CD14-positive monocyte (primary cell): ENCODE measurements around the gene MTX1. TPM values are rescaled to one million over a fixed set of nuclear protein-coding genes. Genes with fewer than 3 reads are reported as not detected.

Experiments used
- DNase-seq, 3 donors: peaks; one replicate each; pipeline ENCODE4 v3.0.0-alpha.2; 2011 to 2022
- H2AFZ ChIP-seq: 2 replicates; pipeline ENCODE4 v1.6.0; 2012; ENCODE audit warnings: mild to moderate bottlenecking, low read depth, low read length, inconsistent platforms; ENCODE audit not compliant: insufficient read depth, poor library complexity, severe bottlenecking
- H3K27ac ChIP-seq, 2 donors: 1 replicate in 1 of 2; 2 replicates in 1 of 2; pipeline ENCODE4 v1.5.1; 2012 to 2013; ENCODE audit warnings: low read length in 2 of 2, control low read depth in 1 of 2, inconsistent platforms in 1 of 2, low read depth in 1 of 2, mild to moderate bottlenecking in 1 of 2
- H3K27me3 ChIP-seq, 2 donors: one replicate each; pipeline versions ENCODE4 v1.6.0 to v1.6.1; 2011 to 2013; ENCODE audit warnings: low read length in 2 of 2; ENCODE audit not compliant: control insufficient read depth in 2 of 2, insufficient read depth in 2 of 2
- H3K36me3 ChIP-seq, 2 donors: replicated peaks in 1 of 2; 1 replicate in 1 of 2; 2 replicates in 1 of 2; pipeline versions ENCODE4 v1.5.1 to v1.6.1; 2012 to 2013; ENCODE audit warnings: low read length in 2 of 2, control low read depth in 1 of 2, inconsistent platforms in 1 of 2, mild to moderate bottlenecking in 1 of 2; ENCODE audit not compliant: insufficient read depth in 2 of 2, control insufficient read depth in 1 of 2
- H3K4me1 ChIP-seq, 2 donors: 1 replicate in 1 of 2; 2 replicates in 1 of 2; pipeline versions ENCODE4 v1.5.1 to v1.6.1; 2012 to 2013; ENCODE audit warnings: low read length in 2 of 2, control low read depth in 1 of 2, inconsistent platforms in 1 of 2, mild to moderate bottlenecking in 1 of 2, moderate library complexity in 1 of 2; ENCODE audit not compliant: insufficient read depth in 2 of 2, control insufficient read depth in 1 of 2
- H3K4me2 ChIP-seq: replicated peaks from 2 replicates; pipeline ENCODE3; 2012; ENCODE audit warnings: low read length, moderate library complexity, mild to moderate bottlenecking; ENCODE audit not compliant: poor library complexity, severe bottlenecking; ENCODE audit errors: extremely low read depth
- H3K4me3 ChIP-seq, 3 experiments: fragments of 200-600 bp in 1 of 3; sonication (generic) in 1 of 3; replicated peaks in 1 of 3; 1 replicate in 2 of 3; 2 replicates in 1 of 3; pipeline ENCODE4 v1.5.1; 2011 to 2013; ENCODE audit warnings: low read length in 3 of 3, mild to moderate bottlenecking in 3 of 3, control low read depth in 2 of 3, low read depth in 2 of 3, inconsistent platforms in 1 of 3, moderate library complexity in 1 of 3
- H3K79me2 ChIP-seq: 2 replicates; pipeline ENCODE4 v1.6.0; 2012; ENCODE audit warnings: mild to moderate bottlenecking, control low read depth, inconsistent platforms, low read length, moderate library complexity; ENCODE audit not compliant: insufficient read depth
- H3K9ac ChIP-seq: 2 replicates; pipeline ENCODE4 v1.6.0; 2017; ENCODE audit warnings: low read length, mild to moderate bottlenecking; ENCODE audit not compliant: insufficient read depth, poor library complexity, severe bottlenecking
- H3K9me3 ChIP-seq, 2 donors: replicated peaks in 1 of 2; 1 replicate in 1 of 2; 2 replicates in 1 of 2; pipeline versions ENCODE4 v1.5.1 to v1.6.1; 2012 to 2013; ENCODE audit warnings: low read length in 2 of 2, control low read depth in 1 of 2; ENCODE audit not compliant: control insufficient read depth in 1 of 2, insufficient read depth in 1 of 2
- H4K20me1 ChIP-seq: 2 replicates; pipeline ENCODE4 v1.6.0; 2012; ENCODE audit warnings: mild to moderate bottlenecking, low read length, control low read depth, moderate library complexity; ENCODE audit not compliant: insufficient read depth
- H3K27ac Mint-ChIP-seq, 7 donors: one replicate each; pipeline ENCODE4 v1.8.0; 2020; ENCODE audit warnings: mild to moderate bottlenecking in 7 of 7, mixed read lengths in 7 of 7, moderate library complexity in 6 of 7, inconsistent platforms in 2 of 7
- H3K27me3 Mint-ChIP-seq, 3 donors: one replicate each; pipeline ENCODE4 v1.8.0; 2021 to 2022; ENCODE audit warnings: low read depth in 3 of 3, mild to moderate bottlenecking in 3 of 3, mixed read lengths in 3 of 3, moderate library complexity in 3 of 3, inconsistent platforms in 1 of 3
- H3K36me3 Mint-ChIP-seq, 2 donors: one replicate each; pipeline ENCODE4 v1.8.0; 2020; ENCODE audit warnings: mixed read lengths in 2 of 2, inconsistent platforms in 1 of 2, mild to moderate bottlenecking in 1 of 2
- H3K4me1 Mint-ChIP-seq: one replicate; pipeline ENCODE4 v1.8.0; 2020; ENCODE audit warnings: mild to moderate bottlenecking, mixed read lengths
- H3K4me3 Mint-ChIP-seq, 2 donors: one replicate each; pipeline ENCODE4 v1.8.0; 2020; ENCODE audit warnings: mild to moderate bottlenecking in 2 of 2, mixed read lengths in 2 of 2, moderate library complexity in 1 of 2
- H3K9me3 Mint-ChIP-seq, 7 donors: one replicate each; pipeline ENCODE4 v1.8.0; 2020 to 2022; ENCODE audit warnings: mixed read lengths in 7 of 7, mild to moderate bottlenecking in 6 of 7, moderate library complexity in 6 of 7, inconsistent platforms in 2 of 7
- WGBS: methylation state at CpG from one replicate; pipeline ENCODE4 v1.1.5; 2013; ENCODE audit warnings: missing lambda C conversion rate; ENCODE audit not compliant: insufficient coverage; 5-methylcytosine and 5-hydroxymethylcytosine counted together
- intact Hi-C, 2 donors: fragments of 100-400 bp; cut with micrococcal nuclease; formaldehyde crosslinking; loops; one replicate each; pipeline versions ENCODE4 v1.15.0 to v1.15.1; 2023
- polyA plus RNA-seq, 3 donors: library from polyadenylated mRNA; depleted of rRNA in 1 of 3; unstranded in 2 of 3; stranded (reverse) in 1 of 3; fragments of 300-500 nt in 2 of 3; fragments of >200 nt in 1 of 3; fragmentation: Illumina TruSeq in 2 of 3; gene quantifications; 1 replicate in 2 of 3; 2 replicates in 1 of 3; pipeline ENCODE4 v1.2.3, GENCODE V29; 2012 to 2021
- TF ChIP-seq, protein P1 (sequence below): fragments of 200-600 bp; IDR thresholded peaks from one replicate; pipeline ENCODE4 v1.8.0; 2022; ENCODE audit warnings: antibody characterized with exemption, mild to moderate bottlenecking

The MTX1 gene
- polyA plus RNA-seq, 3 donors, result 79.7 to 101 (median 86.0) TPM

DNA sequence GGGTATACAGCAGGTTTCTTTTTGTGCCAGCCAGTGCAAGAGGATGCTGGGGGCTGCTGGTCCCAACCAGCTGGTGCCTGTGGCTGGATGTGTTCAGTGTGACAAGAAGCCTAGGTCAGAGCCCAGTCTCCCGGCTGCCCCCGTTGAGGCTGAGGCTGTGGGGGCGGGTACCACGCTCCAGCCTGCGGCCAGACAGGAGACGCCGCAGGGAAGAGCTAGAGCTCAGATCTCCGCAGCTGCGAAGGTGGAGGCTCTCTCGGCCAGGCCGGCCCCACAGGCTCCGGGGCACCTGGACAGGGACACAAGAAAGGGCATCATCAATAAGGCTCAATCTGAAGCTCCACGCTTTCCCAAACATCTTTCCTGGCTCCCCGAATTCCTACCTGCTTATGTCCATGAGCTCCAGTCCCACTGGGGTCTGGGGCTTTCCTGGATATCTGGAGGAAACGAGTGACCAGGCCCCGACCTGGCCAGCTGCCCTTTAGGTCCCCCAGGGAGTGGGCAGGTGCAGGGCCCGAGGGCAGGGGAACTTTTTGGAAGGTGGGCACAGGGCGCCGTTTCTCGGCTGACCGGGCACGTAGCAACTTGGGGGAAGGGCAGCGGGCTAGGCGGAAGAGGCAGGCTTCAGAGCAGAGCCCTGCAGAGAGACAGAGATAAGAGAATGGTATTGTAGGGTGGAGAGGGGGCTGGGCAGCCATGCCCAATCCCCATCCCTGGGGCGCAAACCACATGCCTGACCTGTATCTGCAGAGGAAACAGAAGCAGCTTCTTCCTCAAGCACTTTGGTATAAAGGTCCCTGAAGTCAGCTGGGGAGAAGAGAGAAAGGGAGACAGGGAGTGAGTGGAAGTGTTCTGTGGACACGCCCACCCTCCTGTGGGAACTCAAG is 39.4 kb downstream of the MTX1 start:
- Mint-ChIP-seq H3K27me3 (peaks cover 0 to 6% (median 2%) of the 10 kb centered on the region in 3 donors), H3K36me3 (peaks cover 5 to 11% of the 10 kb centered on the region in 2 donors), H3K4me1 (peaks cover 27% of the 10 kb centered on the region), H3K4me3 (no peak overlapping the region), H3K27ac (peak overlapping the region in 1 of 7 donors; percentile 58), H3K9me3 (no peaks in the 10 kb centered on the region)
- Histone ChIP-seq H3K27me3 (no peaks in the 10 kb centered on the region), H3K9me3 (no peaks in the 10 kb centered on the region), H3K36me3 (no peaks in the 10 kb centered on the region), H3K4me1 (peaks cover 22 to 34% of the 10 kb centered on the region in 2 donors), H2AFZ (no peak overlapping the region), H3K4me3 (no peak overlapping the region), H3K4me2 (no peak overlapping the region), H4K20me1 (no peaks in the 10 kb centered on the region), H3K9ac (no peak overlapping the region), H3K79me2 (peaks cover 11% of the 10 kb centered on the region), H3K27ac (no peak overlapping the region)
- intact Hi-C loops, result no loop called here
- DNase-seq, result no peak
- TF ChIP-seq, protein P1, sequence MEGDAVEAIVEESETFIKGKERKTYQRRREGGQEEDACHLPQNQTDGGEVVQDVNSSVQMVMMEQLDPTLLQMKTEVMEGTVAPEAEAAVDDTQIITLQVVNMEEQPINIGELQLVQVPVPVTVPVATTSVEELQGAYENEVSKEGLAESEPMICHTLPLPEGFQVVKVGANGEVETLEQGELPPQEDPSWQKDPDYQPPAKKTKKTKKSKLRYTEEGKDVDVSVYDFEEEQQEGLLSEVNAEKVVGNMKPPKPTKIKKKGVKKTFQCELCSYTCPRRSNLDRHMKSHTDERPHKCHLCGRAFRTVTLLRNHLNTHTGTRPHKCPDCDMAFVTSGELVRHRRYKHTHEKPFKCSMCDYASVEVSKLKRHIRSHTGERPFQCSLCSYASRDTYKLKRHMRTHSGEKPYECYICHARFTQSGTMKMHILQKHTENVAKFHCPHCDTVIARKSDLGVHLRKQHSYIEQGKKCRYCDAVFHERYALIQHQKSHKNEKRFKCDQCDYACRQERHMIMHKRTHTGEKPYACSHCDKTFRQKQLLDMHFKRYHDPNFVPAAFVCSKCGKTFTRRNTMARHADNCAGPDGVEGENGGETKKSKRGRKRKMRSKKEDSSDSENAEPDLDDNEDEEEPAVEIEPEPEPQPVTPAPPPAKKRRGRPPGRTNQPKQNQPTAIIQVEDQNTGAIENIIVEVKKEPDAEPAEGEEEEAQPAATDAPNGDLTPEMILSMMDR, result no peak
- 96% methylated on average over 22 of the region's 26 CpGs for WGBS

DNA sequence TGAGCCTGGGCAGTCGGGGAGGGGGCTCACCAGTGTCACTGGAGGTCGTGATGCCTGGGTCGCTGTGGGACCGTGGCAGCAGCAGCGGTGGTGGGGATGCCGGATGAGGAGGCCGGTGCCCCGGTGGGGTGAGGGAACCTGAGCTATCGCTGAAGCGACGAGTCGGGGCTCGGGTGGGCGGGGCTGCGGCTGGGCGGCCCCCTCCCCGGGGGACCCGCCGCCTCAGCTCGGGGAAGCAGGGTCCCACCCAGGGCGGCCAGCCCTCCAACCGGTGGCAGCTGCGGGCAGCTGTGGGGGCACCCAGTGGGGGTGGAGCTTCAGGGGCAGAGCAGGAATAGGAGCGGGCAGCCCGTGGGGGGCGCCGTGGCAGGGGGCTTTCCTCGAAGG is 41.7 kb downstream of the MTX1 start:
- Mint-ChIP-seq H3K4me3 (peak overlapping the region; percentile 66 to 73), H3K4me1 (peaks cover 24% of the 10 kb centered on the region), H3K27me3 (peaks cover 0 to 3% (median 1%) of the 10 kb centered on the region in 3 donors), H3K36me3 (peaks cover 7 to 11% of the 10 kb centered on the region in 2 donors), H3K9me3 (no peaks in the 10 kb centered on the region), H3K27ac (peak overlapping the region in 2 of 7 donors; percentile 25 to 50)
- Histone ChIP-seq H3K9ac (peak overlapping the region; percentile 69), H4K20me1 (no peaks in the 10 kb centered on the region), H3K4me2 (peak overlapping the region; percentile 92), H2AFZ (peak overlapping the region; percentile 98), H3K36me3 (no peaks in the 10 kb centered on the region), H3K4me1 (peaks cover 23 to 33% of the 10 kb centered on the region in 2 donors), H3K79me2 (peaks cover 3% of the 10 kb centered on the region), H3K9me3 (no peaks in the 10 kb centered on the region), H3K4me3 (peak overlapping the region; percentile 36 to 83 (median 60)), H3K27me3 (no peaks in the 10 kb centered on the region), H3K27ac (peak overlapping the region in 1 of 2 donors; percentile 73)
- no peak for DNase-seq
- intact Hi-C loops, result loop anchor here (2.0 to 5.0 kb wide), 3 partner anchors 72 to 342 kb away; partner anchors contain the start of gene RUSC1 (in 1 of the 2)
- WGBS, result 3% methylated on average over 18 of the region's 28 CpGs
- TF ChIP-seq, protein P1, result no peak
